GM19035 (cell line): ENCODE data around the gene BEST2.

Experiments used
- ATAC-seq: cut with Tn5 transposase; IDR thresholded peaks from one replicate; pipeline ENCODE4 v1.9.1; 2021; ENCODE audit not compliant: unreplicated experiment

The BEST2 gene

DNA sequence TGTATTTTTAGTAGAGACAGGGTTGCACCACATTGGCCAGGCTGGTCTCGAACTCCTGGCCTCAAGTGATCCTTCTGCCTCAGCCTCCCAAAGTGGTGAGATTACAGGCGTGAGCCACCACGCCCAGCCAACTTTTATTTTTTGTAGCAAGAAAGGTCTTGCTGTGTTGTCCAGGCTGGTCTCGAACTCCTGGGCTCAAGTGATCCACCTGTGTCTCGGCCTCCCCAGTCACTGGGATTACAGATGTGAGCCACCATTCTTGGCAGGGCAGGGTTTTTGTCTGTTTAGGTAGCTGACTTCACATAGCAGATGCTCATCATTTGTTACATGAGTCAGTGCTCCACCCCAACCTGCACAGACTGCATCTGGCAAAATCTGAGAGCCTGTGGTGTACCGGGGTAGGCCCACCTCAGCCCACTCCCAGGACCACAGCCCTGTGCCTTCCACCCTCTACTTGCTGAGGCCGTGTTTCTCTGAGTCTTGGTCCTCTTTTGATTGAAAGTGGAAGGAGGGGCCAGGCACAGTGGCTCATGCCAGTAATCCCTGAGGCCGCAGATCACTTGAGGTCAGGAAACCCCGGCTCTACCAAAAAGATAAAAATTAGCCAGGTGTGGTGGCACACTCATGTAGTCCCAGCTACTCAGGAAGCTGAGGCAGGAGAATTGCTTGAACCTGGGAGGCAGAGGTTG lies 23.7 kb upstream of the BEST2 start:
- no peak for ATAC-seq

DNA sequence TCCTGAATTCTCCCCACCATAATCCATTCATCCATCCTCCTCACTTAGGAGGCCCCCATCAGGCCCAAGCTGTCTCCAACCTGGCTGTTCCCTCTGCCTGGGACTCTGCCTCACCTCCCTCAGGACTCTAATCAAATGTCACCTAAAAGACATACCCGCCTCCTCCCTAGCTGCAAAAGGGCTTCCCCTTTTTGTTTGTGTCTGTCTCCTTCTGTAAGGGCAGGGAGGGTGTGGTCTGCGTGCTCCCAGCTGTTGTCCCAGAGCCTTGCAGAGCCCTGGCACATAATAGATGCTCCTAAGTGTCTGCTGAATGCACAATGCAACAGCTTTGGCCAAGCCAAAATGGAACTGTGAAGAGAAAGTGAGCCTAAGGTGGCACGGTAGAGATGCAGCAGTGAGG lies 21.5 kb upstream of the BEST2 start:
- ATAC-seq: no peak

DNA sequence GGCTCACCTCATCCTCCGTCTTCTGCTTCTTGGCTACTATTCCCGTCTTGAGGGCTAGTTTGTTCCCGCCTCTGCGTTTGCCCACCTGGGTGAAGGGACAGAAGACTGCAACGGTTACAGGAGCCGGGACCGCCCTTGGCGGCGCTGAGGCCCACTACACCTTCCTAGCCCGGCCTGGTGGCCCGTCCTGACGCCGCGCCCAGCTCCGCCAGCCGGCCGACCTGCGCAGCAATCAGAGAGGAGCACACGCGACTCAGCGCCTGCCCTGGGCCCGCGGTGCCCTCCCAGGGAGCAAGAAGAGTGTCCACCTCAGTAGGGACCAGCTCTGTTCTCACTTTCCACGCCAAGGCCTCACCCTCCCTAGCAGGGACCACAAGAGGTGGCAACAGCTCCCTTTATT lies 20.3 kb upstream of the BEST2 start:
- no peak for ATAC-seq

DNA sequence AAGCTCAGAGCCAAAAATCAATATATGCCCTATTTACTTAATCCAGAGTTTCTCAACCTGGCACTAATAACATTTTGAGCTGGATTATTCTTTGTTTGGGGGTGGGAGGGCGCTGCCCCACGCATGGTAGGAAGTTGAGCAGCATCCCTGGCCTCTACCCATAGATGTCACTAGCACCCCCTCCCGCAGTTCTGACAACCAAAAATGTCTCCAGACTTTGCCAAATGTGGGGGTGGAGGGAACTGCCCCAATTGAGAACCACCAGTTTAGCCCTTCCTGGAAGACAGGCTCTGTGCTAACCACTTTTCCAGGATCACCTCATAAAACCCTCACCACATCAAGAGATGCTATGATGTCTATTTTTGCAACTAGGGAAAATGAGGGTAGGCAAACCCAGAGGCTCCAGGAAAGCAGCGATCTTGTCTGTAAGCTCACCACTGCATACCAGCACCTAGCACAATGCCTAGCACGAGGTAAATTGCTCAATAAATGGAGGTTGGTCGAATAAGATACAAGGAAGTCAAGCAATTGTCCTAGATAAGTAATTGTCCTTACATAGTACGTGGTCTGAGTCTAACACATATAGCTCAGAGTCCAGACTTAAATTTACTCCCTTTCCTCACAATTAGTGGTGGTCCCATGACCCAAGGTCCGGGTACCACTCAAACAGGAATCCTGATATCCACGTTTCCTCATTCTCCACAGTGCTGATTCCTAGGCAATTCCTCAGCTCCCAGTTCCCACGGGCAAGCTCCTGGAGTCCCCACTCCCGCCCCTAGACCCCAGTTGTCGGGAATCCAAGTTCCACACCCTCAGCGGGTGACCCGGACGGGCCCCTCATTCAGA lies 18.0 kb upstream of the BEST2 start:
- no peak for ATAC-seq

DNA sequence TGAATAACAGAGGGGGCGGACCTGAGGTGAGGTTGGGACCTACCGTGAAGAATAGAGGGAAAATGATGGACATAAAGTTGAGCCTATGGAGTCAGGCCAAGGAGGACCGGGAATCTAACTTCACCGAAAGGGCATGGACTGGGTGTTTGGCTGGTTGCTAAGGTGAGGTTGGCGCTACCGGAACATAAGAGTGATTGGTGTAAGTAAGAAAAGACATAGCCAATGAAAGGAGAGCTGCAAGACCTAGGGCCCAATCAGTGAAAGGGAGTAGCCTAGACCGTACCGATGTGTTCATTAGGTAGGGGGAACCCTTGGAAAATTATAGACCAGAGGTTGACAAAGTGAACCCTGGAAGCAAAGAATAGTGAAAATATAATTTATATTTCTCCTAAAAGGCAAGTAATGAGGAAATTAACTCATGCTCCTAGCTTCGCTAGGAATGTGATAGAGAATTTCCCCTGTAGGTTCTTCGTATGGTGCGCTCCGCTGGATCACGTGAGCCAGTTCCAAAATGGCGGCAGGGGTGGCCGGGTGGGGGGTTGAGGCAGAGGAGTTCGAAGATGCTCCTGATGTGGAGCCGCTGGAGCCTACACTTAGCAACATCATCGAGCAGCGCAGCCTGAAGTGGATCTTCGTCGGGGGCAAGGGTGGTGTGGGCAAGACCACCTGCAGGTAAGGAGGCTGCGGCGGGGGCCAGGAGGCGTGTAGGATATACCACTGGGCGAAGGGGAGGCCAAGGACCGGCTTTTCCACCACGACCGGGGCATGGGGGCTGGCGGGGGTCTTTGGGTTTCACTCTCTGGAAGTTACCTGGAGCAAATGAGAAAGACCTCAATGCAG lies 14.4 kb upstream of the BEST2 start, which contains the start of gene GET3:
GET3 (plus strand) TSS at position 503 of the 840 bp plus-strand sequence; CDS start at position 512, 9 bp downstream.
- peak; percentile 70 for ATAC-seq

DNA sequence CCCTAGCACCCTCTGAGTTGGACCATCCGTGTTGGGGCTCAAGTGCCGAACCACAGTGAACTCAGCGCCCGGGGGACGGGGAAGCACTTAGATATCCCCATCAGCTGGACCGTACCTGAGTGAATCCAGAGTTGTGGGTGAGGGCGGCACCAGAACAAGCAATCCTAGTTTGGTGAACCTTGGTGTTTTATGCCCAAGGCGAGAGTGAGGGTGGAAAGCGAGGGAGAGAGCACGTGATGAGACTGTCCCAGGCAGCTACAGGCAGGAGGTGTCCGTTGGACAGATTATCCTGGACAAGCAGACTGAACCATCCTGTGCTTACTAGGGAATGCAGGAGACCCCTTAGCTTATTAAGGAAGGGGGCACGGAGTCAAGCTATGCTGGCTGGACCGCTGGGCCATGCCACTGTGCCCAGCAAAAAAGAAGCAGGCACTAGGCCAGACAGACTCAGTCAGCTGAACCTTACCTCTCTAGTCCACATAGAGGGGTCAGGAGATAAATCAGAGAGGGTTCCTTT lies 13.7 kb upstream of the BEST2 start:
- no peak for ATAC-seq

DNA sequence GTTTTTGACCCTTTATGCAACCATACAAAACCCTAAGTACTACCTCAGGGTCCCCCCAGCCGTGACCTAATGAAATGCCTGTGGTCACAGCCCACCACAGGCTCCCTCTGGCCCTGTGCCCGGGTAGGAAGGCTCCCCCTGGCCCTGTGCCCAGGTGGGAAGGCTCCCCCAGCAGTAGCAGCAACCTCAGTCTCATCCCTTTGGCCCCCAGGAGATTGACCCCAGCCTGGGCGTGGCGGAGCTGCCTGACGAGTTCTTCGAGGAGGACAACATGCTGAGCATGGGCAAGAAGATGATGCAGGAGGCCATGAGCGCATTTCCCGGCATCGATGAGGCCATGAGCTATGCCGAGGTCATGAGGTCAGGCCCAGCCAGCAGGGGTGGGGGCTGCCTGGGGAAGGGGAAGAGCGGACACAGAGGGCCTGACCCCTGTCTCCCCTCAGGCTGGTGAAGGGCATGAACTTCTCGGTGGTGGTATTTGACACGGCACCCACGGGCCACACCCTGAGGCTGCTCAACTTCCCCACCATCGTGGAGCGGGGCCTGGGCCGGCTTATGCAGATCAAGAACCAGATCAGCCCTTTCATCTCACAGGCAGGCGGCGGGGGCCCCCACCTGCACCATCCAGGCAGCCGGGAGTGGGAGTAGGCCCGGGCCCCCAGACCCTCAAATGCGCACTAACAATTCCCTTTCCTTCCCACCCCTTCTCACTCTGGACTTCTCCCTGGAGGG lies 6.3 kb upstream of the BEST2 start:
- no peak for ATAC-seq

DNA sequence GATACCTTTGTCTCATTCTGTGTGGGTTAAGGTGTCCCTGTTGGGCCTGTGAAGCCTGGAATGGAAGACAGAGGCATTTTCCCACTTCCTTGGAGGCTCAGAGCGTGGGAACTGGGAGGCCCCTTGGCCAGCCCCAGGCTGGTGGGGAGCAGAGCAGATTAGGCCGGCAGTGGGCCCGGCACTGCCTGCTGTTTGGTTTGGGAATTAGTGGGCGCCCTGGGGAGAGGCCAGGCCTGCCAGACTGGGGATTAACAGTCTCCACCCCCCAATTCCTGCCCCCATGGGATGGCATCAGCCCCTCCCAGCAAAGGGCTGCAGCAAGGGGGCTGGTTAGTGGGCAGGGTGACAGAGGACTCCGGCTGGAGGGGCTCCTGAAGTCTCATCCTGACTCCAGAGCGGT lies 3.1 kb upstream of the BEST2 start:
- no peak for ATAC-seq

DNA sequence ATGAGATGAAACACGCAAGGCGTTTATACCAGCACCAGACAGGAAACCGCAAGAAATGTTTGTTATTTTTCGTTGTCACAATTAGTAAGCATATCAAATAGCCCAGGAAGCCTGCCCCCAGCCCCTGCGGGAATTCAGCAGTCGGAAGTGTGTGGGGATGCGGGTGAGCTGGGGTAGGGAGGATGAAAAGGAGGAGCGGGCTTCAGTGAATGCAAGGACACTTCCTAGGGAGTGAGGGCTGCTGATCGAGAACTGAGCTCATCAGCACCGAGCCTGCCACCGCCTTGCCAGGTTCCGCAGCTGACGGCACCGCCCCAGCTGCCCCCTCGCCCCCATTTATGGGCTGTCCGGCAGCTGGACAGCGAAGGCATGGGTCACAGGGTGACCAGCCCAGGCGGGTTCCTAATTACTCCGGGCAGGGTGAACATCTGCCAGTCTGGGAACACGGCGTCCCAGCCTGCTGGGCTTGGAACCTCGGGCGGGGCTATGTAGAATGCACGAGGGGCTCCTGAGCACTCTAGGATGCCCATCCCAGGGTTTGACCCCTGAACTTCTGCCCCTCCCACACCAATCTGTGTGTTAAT lies 1.6 kb upstream of the BEST2 start:
- no peak for ATAC-seq

DNA sequence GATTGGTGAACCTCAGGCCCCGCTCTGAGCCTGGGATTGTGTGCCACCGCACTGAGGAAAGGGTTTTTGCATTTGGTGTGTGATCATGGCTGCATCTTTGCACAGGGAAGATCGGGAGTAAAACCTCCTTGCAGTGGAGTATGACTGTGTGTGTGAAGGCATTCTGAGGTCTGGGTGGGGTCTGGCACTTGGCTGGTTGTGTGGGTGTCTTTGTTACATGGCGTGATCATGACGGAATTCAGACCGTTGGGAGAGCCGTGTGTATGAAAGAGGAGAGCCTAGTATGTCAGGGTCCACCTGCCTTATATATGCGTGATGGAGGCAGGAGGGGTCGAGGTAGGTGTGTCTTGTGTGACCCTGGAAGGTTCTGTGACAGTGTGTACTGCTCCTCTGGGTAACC lies 740 bp upstream of the BEST2 start:
- ATAC-seq: no peak

DNA sequence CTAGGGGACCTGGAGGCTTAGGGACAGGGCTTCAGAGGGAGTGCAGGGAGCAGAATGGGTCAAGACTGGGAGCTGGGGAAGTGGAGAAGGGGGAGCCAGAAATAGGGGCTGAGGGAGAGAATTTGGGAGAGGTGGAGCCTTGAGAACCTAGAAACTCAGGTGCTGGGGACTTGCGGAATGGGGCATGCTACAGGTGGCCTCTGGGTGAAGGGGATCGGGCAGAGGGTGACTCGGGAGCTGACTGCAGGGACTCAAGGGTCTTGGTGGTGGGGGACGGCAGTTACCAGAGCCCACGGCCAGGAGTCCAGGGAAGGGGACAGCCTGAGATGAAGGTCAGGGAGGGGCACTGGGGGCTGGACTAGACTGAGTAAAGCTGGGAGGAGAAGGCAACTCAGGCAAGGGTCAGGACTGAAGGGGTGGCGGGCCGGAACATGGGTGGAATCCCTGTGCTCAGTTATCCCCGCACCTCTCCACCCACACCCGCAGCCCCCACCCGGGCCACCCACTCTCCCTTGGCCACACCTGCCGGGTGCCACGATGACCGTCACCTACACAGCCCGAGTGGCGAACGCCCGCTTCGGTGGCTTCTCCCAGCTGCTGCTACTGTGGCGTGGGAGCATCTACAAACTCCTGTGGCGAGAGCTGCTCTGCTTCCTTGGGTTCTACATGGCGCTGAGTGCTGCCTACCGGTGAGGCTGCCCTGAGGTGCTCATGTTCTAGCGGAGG lies 628 bp downstream of the BEST2 start:
- ATAC-seq: no peak

DNA sequence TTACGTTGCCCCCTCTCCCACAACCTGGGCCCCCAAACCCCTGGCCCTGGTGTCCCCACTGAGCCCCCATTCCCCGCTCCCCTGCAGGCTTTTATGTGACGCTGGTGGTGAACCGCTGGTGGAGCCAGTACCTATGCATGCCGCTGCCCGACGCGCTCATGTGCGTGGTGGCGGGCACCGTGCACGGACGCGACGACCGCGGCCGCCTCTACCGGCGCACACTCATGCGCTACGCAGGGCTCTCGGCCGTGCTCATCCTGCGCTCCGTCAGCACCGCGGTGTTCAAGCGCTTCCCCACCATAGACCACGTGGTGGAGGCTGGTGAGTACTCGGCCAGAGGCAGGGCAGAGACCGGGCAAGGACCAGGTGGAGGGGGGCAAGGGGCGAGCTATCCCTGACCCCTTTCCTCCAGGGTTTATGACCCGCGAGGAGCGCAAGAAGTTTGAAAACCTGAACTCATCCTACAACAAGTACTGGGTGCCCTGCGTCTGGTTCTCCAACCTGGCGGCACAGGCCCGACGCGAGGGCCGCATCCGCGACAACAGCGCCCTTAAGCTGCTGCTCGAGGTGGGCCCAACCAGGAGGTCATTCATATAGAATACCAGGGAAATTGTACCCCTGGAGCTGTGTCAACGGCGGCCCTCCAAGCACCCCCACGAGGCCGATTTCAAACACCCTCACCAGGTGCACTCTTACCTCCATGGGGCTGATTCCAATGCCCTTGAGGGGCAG lies 3.0 kb downstream of the BEST2 start:
- ATAC-seq: no peak

DNA sequence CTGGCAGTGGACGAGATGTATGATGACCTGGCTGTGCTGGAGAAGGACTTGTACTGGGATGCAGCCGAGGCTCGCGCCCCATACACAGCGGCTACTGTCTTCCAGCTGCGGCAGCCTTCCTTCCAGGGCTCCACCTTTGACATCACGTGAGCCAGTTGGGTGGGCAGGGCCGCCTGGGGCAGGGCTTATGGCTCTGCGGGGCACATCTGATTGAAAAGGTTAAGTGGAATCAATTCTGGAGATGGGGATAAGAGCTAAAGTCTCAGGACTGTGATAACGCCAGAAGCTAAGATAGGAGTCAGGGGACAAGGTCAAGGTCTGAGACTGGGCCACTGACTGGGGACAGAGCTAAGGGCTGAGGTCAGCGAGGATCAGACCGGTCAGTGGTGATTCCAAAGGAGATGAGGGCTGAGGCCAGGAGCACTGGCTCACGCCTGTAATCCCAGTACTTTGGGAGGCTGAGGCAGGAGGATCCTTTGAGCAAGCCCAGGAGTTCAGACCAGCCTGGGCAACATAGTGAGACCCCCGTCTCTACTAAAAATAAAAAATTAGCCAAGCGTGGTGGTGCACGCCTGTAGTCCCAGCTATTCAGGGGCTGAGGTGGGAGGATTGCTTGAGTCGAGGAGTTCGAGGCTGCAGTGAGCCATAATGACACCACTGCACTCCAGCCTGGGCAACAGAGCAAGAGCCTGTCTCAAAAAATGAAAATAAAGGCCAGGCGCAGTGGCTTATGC lies 4.7 kb downstream of the BEST2 start:
- no peak for ATAC-seq

DNA sequence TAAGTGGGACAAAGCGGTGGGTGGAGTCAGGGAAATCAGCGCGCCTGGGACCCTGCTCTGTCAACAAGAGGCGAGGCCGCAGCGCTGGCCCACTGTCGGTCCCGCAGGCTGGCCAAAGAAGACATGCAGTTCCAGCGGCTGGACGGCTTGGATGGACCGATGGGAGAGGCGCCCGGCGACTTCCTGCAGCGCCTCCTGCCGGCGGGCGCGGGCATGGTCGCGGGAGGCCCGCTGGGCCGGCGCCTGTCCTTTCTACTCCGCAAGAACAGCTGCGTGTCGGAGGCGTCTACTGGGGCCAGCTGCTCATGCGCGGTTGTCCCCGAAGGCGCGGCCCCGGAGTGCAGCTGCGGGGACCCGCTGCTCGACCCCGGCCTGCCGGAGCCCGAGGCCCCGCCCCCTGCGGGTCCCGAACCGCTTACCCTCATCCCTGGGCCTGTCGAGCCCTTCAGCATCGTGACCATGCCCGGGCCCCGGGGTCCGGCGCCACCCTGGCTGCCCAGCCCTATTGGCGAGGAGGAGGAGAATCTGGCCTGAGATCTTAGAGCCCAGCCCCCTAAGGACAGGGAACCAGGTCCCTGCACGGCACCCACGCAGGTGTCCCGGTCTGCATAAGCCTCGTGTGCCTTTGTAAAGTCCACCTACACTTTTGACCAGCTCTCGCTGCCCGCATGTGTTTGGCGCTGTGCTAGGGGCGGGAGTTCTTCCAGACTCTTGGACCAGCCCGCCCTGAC lies 6.1 kb downstream of the BEST2 start:
- ATAC-seq: no peak

DNA sequence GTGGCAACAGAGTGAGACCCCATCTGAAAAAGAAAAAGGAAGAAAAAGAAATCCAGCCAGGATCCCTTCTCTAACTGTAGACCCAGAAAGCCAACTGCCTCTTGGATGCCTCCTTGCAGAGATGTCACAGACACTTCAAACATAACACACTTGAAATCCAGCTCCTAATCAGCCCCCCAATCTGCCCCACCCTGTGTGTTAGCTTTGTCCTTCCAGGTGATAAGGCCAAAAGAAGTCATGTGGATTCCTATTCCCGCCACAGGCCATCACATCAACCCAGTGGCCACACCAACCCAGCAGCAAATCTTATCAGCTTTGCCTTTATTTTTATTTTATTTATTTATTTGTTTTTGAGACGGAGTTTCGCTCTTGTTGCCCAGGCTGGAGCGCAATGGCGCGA lies 8.1 kb downstream of the BEST2 start:
- ATAC-seq: no peak

DNA sequence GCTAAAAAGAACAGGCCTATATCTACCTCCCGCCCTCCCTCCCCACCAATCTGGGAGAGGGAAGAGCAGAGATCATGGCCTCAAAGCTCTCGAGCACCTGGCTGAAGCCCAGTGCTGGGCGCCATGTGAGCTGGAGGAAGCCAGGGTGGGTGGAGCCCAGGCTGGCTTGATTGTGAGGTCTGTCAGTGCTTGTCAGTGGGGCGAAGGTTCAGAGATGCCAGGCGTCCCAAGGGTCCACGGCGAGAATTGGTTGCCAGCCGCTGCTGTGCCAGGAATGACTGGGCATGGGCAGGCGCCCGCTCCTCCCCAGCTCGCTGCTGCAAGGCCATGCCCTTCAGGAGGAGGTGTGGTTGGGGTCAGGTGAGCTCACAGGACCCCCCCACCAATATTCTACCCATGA lies 11.5 kb downstream of the BEST2 start:
- no peak for ATAC-seq

DNA sequence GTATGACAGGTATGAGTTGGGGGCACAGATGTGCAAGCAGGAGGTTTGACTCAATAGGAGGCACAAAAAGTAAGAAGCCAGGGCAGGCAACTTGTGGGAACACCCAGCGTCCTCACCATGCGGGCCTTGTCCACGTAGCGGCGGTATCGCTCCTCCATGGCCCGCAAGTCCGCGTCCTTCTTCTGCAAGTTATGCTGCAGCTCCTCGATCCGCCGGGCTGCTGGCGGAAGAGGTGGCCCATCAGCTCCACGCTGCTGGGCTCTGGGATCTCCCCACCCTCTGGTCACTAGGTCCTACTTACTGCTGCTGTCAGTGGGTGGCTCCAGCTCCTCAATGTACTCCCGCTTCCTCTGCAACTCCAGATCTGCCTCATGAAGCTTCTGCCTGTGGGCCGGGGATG lies 13.1 kb downstream of the BEST2 start:
- ATAC-seq: no peak
